MM.1S (cell line): ENCODE results near the gene CXCL12.

Source experiments
- DNase-seq: peaks from one replicate; pipeline ENCODE4 v3.0.0-alpha.2; 2015
- H2AFZ ChIP-seq: fragments of 300-600 bp; sonication (generic); 2 replicates; pipeline ENCODE4 v1.6.0; 2016; ENCODE audit warnings: antibody characterized with exemption, low read length
- H3F3A ChIP-seq: fragments of 300-600 bp; sonication (generic); 2 replicates; pipeline ENCODE4 v1.6.1; 2016; ENCODE audit warnings: mild to moderate bottlenecking, antibody characterized with exemption, low read length, moderate library complexity, mixed read lengths; ENCODE audit not compliant: insufficient read depth
- H3K27ac ChIP-seq: fragments of 300-600 bp; sonication (generic); 2 replicates; pipeline ENCODE4 v1.5.1; 2016; ENCODE audit warnings: mild to moderate bottlenecking, low read length
- H3K27me3 ChIP-seq: fragments of 300-600 bp; sonication (generic); replicated peaks from 2 replicates; pipeline ENCODE4 v1.6.0; 2016; ENCODE audit warnings: low read length; ENCODE audit not compliant: insufficient read depth
- H3K36me3 ChIP-seq: fragments of 300-600 bp; sonication (generic); replicated peaks from 2 replicates; pipeline ENCODE4 v1.6.1; 2016; ENCODE audit warnings: mild to moderate bottlenecking, low read length, mixed read lengths; ENCODE audit not compliant: insufficient read depth
- H3K4me1 ChIP-seq: fragments of 300-600 bp; sonication (generic); 2 replicates; pipeline ENCODE4 v1.6.1; 2016; ENCODE audit warnings: low read length, mixed read lengths
- H3K4me2 ChIP-seq: fragments of 300-600 bp; sonication (generic); 2 replicates; pipeline ENCODE4 v1.6.0; 2016; ENCODE audit warnings: low read depth, low read length
- H3K4me3 ChIP-seq: fragments of 300-600 bp; sonication (generic); 2 replicates; pipeline ENCODE4 v1.5.1; 2016; ENCODE audit warnings: low read length, mixed read lengths
- H3K79me2 ChIP-seq: fragments of 300-600 bp; sonication (generic); 2 replicates; pipeline ENCODE4 v1.6.1; 2016; ENCODE audit warnings: mixed run types, low read length, mixed read lengths
- H3K9ac ChIP-seq: fragments of 300-600 bp; sonication (generic); 2 replicates; pipeline ENCODE4 v1.6.1; 2016; ENCODE audit warnings: low read length, mixed read lengths
- H3K9me2 ChIP-seq: fragments of 300-600 bp; sonication (generic); replicated peaks from 2 replicates; pipeline ENCODE4 v1.6.1; 2016; ENCODE audit warnings: mild to moderate bottlenecking, low read length, mixed read lengths; ENCODE audit not compliant: insufficient read depth
- H3K9me3 ChIP-seq: fragments of 300-600 bp; sonication (generic); replicated peaks from 2 replicates; pipeline ENCODE4 v1.6.1; 2016; ENCODE audit warnings: mild to moderate bottlenecking, low read length, mixed read lengths; ENCODE audit not compliant: insufficient read depth
- H4K20me1 ChIP-seq: fragments of 300-600 bp; sonication (generic); 2 replicates; pipeline ENCODE4 v1.6.1; 2016; ENCODE audit warnings: mild to moderate bottlenecking, low read length, moderate library complexity, mixed read lengths; ENCODE audit not compliant: insufficient read depth
- EZH2 ChIP-seq: fragments of 300-600 bp; sonication (generic); optimal IDR thresholded peaks from 2 replicates; pipeline ENCODE3; 2017; ENCODE audit warnings: low read depth, mild to moderate bottlenecking, antibody characterized with exemption, low read length, mixed read lengths
- EZH2phosphoT487 ChIP-seq: fragments of 300-600 bp; sonication (generic); IDR thresholded peaks from 2 replicates; pipeline ENCODE4 v1.6.1; 2018; ENCODE audit warnings: antibody characterized with exemption, low read length
- TF ChIP-seq, protein P1 (sequence below): fragments of 300-600 bp; sonication (generic); IDR thresholded peaks from 2 replicates; pipeline ENCODE4 v1.5.1; 2016; ENCODE audit warnings: antibody characterized with exemption, low read length, mixed read lengths

The CXCL12 gene

GRCh38 chr10:44392420-44392819, 7.5 kb upstream of the CXCL12 start:
- no peaks in the 10 kb centered on the region for H3K79me2 ChIP-seq
- no peak overlapping the region for H3K4me3 ChIP-seq
- H2AFZ ChIP-seq = no peak overlapping the region
- no peak overlapping the region for H3K9ac ChIP-seq
- no peak overlapping the region for H3K4me2 ChIP-seq
- H3K27ac ChIP-seq = no peak overlapping the region
- H3K36me3 ChIP-seq = no peaks in the 10 kb centered on the region
- DNase-seq = no peak
- H3K4me1 ChIP-seq = peaks cover 3% of the 10 kb centered on the region; the same call in 1 of the 2 replicates
- H3K9me3 ChIP-seq = no peaks in the 10 kb centered on the region
- H3K9me2 ChIP-seq = no peaks in the 10 kb centered on the region
- H3K27me3 ChIP-seq = no peaks in the 10 kb centered on the region
- no peaks in the 10 kb centered on the region for H3F3A ChIP-seq
- no peaks in the 10 kb centered on the region for H4K20me1 ChIP-seq
- TF ChIP-seq EZH2phosphoT487 (no peak), EZH2 (no peak)
- TF ChIP-seq, protein P1, sequence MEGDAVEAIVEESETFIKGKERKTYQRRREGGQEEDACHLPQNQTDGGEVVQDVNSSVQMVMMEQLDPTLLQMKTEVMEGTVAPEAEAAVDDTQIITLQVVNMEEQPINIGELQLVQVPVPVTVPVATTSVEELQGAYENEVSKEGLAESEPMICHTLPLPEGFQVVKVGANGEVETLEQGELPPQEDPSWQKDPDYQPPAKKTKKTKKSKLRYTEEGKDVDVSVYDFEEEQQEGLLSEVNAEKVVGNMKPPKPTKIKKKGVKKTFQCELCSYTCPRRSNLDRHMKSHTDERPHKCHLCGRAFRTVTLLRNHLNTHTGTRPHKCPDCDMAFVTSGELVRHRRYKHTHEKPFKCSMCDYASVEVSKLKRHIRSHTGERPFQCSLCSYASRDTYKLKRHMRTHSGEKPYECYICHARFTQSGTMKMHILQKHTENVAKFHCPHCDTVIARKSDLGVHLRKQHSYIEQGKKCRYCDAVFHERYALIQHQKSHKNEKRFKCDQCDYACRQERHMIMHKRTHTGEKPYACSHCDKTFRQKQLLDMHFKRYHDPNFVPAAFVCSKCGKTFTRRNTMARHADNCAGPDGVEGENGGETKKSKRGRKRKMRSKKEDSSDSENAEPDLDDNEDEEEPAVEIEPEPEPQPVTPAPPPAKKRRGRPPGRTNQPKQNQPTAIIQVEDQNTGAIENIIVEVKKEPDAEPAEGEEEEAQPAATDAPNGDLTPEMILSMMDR = no peak

GRCh38 chr10:44391981-44392380, 7.1 kb upstream of the CXCL12 start:
- H4K20me1 ChIP-seq = no peaks in the 10 kb centered on the region
- DNase-seq = no peak

GRCh38 chr10:44390585-44391072, 5.7 kb upstream of the CXCL12 start:
- no peaks in the 10 kb centered on the region for H4K20me1 ChIP-seq
- no peak for DNase-seq
- H3K9ac ChIP-seq = no peak overlapping the region
- no peak overlapping the region for H3K4me2 ChIP-seq
- no peak overlapping the region for H3K27ac ChIP-seq
- no peaks in the 10 kb centered on the region for H3K36me3 ChIP-seq
- H3K4me1 ChIP-seq = peaks cover 3% of the 10 kb centered on the region; the same call in 1 of the 2 replicates
- TF ChIP-seq EZH2 (no peak), EZH2phosphoT487 (no peak)
- TF ChIP-seq, protein P1 = no peak
- no peak overlapping the region for H3K4me3 ChIP-seq
- H3K27me3 ChIP-seq = peaks cover 5% of the 10 kb centered on the region
- no peaks in the 10 kb centered on the region for H3F3A ChIP-seq
- H3K9me2 ChIP-seq = no peaks in the 10 kb centered on the region
- H3K9me3 ChIP-seq = no peaks in the 10 kb centered on the region
- no peak overlapping the region for H2AFZ ChIP-seq
- no peaks in the 10 kb centered on the region for H3K79me2 ChIP-seq

More at GRCh38 chr10:44391981-44392380, 7.1 kb upstream of the CXCL12 start:
- Histone ChIP-seq H3K4me3 (no peak overlapping the region), H3K4me2 (no peak overlapping the region), H3K9me2 (no peaks in the 10 kb centered on the region), H2AFZ (no peak overlapping the region), H3F3A (no peaks in the 10 kb centered on the region), H3K27me3 (no peaks in the 10 kb centered on the region), H3K79me2 (no peaks in the 10 kb centered on the region), H3K36me3 (no peaks in the 10 kb centered on the region), H3K27ac (no peak overlapping the region), H3K4me1 (peaks cover 3% of the 10 kb centered on the region; the same call in 1 of the 2 replicates), H3K9me3 (no peaks in the 10 kb centered on the region), H3K9ac (no peak overlapping the region)
- TF ChIP-seq, protein P1 = no peak
- TF ChIP-seq EZH2 = no peak
- no peak for TF ChIP-seq EZH2phosphoT487
